ENCODE results near the gene IGLL5.

Gene IGLL5

DNA sequence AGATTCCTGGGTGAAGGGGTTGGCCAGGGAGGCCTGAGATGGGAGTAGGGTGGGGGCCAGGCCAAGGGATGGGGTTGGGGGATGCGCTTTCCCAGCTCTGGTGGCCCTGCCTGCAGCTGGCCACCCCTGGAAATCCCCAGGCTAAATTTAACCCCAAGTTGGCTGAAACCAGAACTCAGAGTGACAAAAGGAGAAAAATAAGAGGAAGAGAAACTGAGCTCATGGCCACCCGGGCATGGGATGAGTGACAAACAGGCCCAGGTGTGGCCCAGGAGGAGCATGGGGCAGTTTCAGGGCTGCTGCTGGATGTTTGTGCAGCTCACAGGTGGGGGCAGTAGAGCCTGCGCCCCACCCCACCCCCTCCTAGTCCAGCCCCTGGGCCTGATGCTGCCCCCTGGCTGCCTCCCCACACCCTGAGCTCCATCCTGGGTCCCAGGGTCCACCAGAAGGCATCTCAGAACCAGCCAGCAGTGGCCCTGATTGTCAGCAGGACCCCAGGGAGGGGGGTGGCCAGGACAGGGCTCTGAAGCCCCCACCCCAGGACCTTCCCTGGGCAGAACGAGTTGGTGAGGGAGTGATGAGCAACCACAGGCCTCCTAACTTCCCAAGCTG lies 48.0 kb downstream of the IGLL5 start:
- TF ChIP-seq, protein P1, sequence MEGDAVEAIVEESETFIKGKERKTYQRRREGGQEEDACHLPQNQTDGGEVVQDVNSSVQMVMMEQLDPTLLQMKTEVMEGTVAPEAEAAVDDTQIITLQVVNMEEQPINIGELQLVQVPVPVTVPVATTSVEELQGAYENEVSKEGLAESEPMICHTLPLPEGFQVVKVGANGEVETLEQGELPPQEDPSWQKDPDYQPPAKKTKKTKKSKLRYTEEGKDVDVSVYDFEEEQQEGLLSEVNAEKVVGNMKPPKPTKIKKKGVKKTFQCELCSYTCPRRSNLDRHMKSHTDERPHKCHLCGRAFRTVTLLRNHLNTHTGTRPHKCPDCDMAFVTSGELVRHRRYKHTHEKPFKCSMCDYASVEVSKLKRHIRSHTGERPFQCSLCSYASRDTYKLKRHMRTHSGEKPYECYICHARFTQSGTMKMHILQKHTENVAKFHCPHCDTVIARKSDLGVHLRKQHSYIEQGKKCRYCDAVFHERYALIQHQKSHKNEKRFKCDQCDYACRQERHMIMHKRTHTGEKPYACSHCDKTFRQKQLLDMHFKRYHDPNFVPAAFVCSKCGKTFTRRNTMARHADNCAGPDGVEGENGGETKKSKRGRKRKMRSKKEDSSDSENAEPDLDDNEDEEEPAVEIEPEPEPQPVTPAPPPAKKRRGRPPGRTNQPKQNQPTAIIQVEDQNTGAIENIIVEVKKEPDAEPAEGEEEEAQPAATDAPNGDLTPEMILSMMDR (conservative IDR thresholded peaks at IDR 0.05): no peak
- H3K27ac ChIP-seq: no peak overlapping the region

DNA sequence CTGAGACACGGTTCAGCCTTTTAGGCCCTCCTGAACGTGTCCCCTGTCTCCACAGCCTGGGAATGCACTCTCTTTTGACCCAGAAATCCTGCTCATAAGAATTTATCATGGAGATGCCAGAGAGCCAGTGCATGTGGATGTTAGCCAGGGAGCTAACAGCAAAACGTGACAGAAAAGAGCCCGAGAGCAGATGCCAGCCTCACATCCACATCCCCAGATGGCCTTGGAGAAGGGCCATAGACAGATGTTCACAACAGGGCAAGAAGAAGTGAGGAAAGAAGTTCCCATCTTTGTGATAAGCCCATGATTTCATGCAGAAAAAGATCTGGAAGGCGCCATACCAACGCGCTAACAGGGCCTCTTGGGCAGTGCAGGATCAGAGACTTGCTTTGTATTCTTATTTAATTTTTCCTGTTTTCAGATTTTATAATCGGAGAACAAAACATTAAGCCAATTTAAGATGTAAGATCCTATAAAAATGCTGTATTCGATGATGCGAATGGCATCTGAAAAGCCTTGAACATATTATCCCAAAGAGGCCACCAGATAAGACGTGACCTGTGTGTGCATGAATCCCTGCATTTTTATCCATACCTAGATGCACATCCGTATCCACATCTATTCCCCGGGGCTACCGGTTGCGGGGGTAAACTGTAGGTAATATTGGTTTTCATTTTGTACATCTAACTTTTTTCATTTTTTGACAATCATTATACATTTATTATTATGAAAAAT lies 48.7 kb downstream of the IGLL5 start:
- TF ChIP-seq, protein P1 (conservative IDR thresholded peaks at IDR 0.05): no peak
- H3K27ac ChIP-seq: no peak overlapping the region

DNA sequence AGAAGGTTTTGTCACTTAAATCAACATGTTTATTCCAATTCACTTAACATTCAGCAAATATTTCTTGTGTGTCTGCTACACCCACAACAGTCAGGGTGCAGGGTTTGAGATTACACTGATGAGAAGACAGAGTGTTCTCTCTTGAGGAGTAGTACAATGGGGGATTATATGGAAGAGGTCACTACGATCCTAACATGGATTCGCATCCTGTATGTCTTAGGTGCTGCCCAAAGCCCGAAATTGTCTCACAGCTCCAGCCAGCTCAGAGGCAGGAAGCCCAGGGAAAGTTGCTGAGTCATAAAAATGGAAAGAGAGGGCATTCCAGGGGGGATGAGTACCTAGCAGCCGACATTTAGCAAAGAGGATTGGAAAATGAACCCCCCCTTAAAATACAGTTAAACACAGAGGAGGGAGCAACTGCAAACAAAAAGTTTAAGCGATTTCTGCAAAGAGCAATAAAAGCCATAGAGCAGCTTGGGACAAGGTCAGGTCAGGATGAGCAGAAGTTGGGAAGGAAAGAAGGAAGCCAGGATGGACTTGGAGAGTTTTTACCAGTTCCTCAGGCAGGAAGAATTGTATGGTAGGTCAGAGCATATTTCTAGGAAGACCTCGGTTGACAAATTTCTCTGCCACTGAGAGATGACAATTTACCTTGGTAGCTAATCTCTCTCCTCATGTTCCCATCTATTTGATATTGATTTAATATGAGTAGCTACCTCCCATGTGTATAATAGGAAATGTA lies 49.5 kb downstream of the IGLL5 start:
- H3K27ac ChIP-seq: no peak overlapping the region
- TF ChIP-seq, protein P1 (conservative IDR thresholded peaks at IDR 0.05): no peak

DNA sequence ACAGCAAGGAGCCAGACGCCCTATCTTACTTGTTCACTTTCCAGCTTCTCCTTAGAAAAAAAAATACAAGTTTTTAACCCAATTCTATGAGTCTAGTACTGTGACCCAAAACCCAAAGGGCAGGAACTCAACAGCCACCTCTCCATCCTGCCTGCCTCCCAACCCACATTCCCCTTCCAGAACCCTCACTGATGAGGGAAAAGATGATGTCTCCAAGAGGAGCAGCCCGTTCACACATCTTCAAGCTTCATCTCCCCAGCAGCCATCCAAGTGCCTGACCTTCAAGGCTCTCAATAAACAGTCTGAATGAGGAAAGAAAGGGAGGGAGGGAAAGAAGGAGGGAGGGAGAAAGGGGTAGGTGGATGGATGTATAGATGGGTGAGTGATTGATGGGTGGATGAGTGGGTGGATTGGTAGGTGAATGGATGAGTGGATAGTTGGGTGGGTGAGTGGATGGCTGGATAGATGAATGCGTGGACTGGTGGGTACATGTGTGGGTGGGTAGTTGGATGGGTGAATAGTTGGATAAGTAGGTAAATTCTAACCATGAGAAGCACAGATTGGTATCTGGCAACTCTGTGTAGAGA lies 50.4 kb downstream of the IGLL5 start:
- no peak overlapping the region for H3K27ac ChIP-seq

DNA sequence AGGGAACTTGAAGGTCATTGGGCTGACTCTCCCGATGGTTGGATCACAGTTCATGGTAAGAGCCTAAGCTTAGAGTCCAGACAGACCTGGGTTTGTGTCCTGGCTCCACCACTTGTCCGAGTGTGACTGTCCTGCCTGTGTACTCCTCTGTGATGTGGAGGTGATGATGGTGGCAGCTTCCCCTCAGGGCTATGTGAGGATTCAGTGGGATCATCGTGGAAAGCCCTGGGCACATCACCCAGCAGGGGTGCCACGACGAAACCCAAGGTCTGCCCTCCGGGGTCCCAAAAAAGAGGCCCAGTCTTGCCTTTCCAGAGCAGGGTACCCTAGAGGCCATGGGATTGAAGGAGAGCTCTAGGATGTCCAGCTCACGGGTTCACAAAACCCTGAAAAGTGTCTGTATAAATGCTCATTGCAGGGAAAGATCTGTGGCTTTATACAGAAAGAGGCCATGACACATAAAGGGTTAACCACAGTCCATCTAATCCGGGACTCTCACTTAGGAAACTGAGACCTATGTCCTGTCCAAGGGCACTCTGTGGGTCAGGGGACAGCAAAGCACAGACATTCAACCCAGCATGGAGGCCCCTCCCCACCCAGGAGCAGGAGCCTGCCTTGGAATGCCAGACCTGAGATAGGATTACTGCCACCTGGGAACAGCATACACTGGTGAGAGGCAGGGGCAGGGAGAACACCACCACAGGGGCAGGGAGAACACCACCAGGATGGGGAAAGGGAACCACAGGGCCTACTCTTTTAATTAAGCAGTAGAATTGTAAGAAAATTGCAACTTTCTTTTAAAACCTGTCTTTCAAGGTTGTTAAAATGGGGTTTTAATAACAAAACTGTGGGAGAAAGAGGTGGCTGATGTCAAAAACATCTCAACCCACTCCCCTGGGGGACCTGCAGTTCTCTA lies 51.3 kb downstream of the IGLL5 start:
- TF ChIP-seq, protein P1 (conservative IDR thresholded peaks at IDR 0.05): no peak
- peak overlapping the region; percentile 16; the same call in 1 of the 2 replicates for H3K27ac ChIP-seq

More for the DNA sequence above, 50.4 kb downstream of the IGLL5 start:
- TF ChIP-seq, protein P1 (conservative IDR thresholded peaks at IDR 0.05): no peak

DNA sequence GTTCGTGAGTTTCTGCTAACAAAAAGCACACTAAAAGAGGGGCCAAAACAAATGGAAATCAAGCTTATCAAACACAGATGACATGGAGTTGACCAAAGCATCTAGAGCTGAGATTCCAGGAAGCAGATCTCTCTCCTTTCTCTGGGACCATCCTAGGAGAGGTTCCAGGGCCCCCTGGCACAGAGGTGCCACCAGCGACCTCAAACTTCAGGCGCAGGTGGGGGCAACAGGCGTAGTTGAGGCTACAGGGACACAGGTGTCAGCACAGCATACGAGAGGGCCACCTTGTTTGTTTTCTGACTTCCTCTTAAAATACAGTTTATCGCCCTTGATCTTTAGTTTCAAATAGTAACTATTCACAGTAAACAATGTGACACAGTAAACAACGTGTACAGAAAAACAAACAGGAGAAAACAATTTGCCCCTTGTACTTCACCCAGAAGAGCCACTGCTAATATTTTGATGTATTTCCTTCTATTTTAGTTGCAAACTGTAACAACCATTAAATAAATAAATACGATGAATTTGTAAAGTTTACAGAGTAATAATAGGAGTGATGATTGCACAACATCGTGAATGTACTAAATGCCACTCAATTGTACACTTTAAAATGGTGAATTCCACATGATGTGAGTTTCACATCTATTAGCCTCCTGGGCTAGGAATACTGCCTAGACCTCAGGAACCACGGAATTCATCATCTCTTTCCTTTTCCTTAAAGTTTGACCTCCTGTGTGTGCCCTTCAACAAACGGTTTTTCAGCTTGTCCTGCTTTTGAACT lies 52.2 kb downstream of the IGLL5 start:
- peak overlapping the region; percentile 16; the same call in 1 of the 2 replicates for H3K27ac ChIP-seq

More for the DNA sequence above, 52.2 kb downstream of the IGLL5 start:
- TF ChIP-seq, protein P1 (conservative IDR thresholded peaks at IDR 0.05): no peak
